GM23338 (cell line): Measurements from ENCODE around the gene PGLYRP4.

Experiments
- CREB1 ChIP-seq: fragments of 250-450 bp; sonication (Bioruptor Pico); IDR thresholded peaks from 2 replicates; pipeline ENCODE4 v1.5.0; 2020; ENCODE audit warnings: low read depth, mild to moderate bottlenecking, moderate library complexity
- EZH2 ChIP-seq: fragments of 200-600 bp; sonication (generic); IDR thresholded peaks from one replicate; pipeline ENCODE4 v1.8.0; 2017; ENCODE audit warnings: antibody characterized with exemption, mild to moderate bottlenecking, low read depth; ENCODE audit not compliant: unreplicated experiment
- EZH2phosphoT487 ChIP-seq: fragments of 200-600 bp; sonication (generic); IDR thresholded peaks from one replicate; pipeline ENCODE4 v1.8.1; 2018; ENCODE audit warnings: antibody characterized with exemption; ENCODE audit not compliant: unreplicated experiment
- NANOG ChIP-seq: IDR thresholded peaks from 2 replicates; pipeline ENCODE4 v1.6.1; 2016; ENCODE audit warnings: antibody characterized with exemption, borderline replicate concordance
- POLR2AphosphoS5 ChIP-seq: IDR thresholded peaks from 2 replicates; pipeline ENCODE4 v1.6.1; 2016; ENCODE audit warnings: antibody characterized with exemption, low read depth
- REST ChIP-seq: IDR thresholded peaks from one replicate; pipeline ENCODE4 v1.6.1; 2018; ENCODE audit warnings: antibody characterized with exemption; ENCODE audit not compliant: unreplicated experiment
- TF ChIP-seq, protein P1 (sequence below), 2 experiments: fragments of 200-600 bp in 1 of 2; sonication (generic) in 1 of 2; conservative IDR thresholded peaks; 2 replicates each; pipeline versions ENCODE4 v1.5.1 to v1.6.1; 2016 to 2017; ENCODE audit warnings: antibody characterized with exemption in 2 of 2, low read depth in 2 of 2, mild to moderate bottlenecking in 2 of 2, moderate library complexity in 1 of 2

- TF ChIP-seq, protein P1, sequence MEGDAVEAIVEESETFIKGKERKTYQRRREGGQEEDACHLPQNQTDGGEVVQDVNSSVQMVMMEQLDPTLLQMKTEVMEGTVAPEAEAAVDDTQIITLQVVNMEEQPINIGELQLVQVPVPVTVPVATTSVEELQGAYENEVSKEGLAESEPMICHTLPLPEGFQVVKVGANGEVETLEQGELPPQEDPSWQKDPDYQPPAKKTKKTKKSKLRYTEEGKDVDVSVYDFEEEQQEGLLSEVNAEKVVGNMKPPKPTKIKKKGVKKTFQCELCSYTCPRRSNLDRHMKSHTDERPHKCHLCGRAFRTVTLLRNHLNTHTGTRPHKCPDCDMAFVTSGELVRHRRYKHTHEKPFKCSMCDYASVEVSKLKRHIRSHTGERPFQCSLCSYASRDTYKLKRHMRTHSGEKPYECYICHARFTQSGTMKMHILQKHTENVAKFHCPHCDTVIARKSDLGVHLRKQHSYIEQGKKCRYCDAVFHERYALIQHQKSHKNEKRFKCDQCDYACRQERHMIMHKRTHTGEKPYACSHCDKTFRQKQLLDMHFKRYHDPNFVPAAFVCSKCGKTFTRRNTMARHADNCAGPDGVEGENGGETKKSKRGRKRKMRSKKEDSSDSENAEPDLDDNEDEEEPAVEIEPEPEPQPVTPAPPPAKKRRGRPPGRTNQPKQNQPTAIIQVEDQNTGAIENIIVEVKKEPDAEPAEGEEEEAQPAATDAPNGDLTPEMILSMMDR (conservative IDR thresholded peaks at IDR 0.05; ENCODE audit: low read depth in 2 of 2) = no peak
- TF ChIP-seq REST (no peak), CREB1 (CRISPR knock-in tag) (no peak), POLR2AphosphoS5 (no peak), EZH2phosphoT487 (no peak), EZH2 (no peak), NANOG (no peak)
Measured at GRCh38 chr1:153397051-153397923, 48.6 kb upstream of the PGLYRP4 start.
